Duodenal mucosa (tissue), 2 donors: ENCODE measurements around the gene TRIM31.

Experiments used
- H3K27ac ChIP-seq: one replicate; pipeline ENCODE4 v1.7.0; 2013; ENCODE audit warnings: low read depth, low read length
- H3K27me3 ChIP-seq, 2 donors: one replicate each; pipeline ENCODE4 v1.7.0; 2013; ENCODE audit warnings: low read length in 2 of 2, control low read depth in 1 of 2; ENCODE audit not compliant: insufficient read depth in 2 of 2, control insufficient read depth in 1 of 2
- H3K36me3 ChIP-seq, 2 donors: one replicate each; pipeline ENCODE4 v1.7.0; 2013; ENCODE audit warnings: low read length in 2 of 2, control low read depth in 1 of 2; ENCODE audit not compliant: insufficient read depth in 2 of 2, control insufficient read depth in 1 of 2
- H3K4me1 ChIP-seq, 2 donors: one replicate each; pipeline ENCODE4 v1.7.0; 2013; ENCODE audit warnings: low read length in 2 of 2, control low read depth in 1 of 2; ENCODE audit not compliant: insufficient read depth in 2 of 2, control insufficient read depth in 1 of 2
- H3K4me3 ChIP-seq, 2 donors: one replicate each; pipeline ENCODE4 v1.7.0; 2013; ENCODE audit warnings: low read length in 2 of 2, low read depth in 1 of 2
- H3K9ac ChIP-seq, 2 donors: one replicate each; pipeline ENCODE4 v1.7.0; 2013; ENCODE audit warnings: low read length in 2 of 2, low read depth in 1 of 2
- H3K9me3 ChIP-seq, 2 donors: one replicate each; pipeline ENCODE4 v1.7.0; 2013; ENCODE audit warnings: low read length in 2 of 2, control low read depth in 1 of 2; ENCODE audit not compliant: control insufficient read depth in 1 of 2

Gene TRIM31

GRCh38 chr6:30066082-30066481, 46.8 kb downstream of the TRIM31 start:
- Histone ChIP-seq H3K4me3 (peak overlapping the region; percentile 76 to 90), H3K27ac (peak overlapping the region; percentile 91), H3K4me1 (peaks cover 19 to 30% of the 10 kb centered on the region in 2 donors), H3K9ac (peak overlapping the region; percentile 81 to 87), H3K9me3 (no peaks in the 10 kb centered on the region), H3K36me3 (peaks cover 7 to 19% of the 10 kb centered on the region in 2 donors), H3K27me3 (no peaks in the 10 kb centered on the region)

GRCh38 chr6:30063315-30063714, 49.6 kb downstream of the TRIM31 start:
- H3K4me1 ChIP-seq = peaks cover 27 to 41% of the 10 kb centered on the region in 2 donors
- no peak overlapping the region for H3K9ac ChIP-seq
- H3K4me3 ChIP-seq = no peak overlapping the region
- H3K27ac ChIP-seq = no peak overlapping the region
- H3K9me3 ChIP-seq = no peaks in the 10 kb centered on the region
- no peaks in the 10 kb centered on the region for H3K27me3 ChIP-seq
- peaks cover 3% of the 10 kb centered on the region in 2 donors for H3K36me3 ChIP-seq

DNA sequence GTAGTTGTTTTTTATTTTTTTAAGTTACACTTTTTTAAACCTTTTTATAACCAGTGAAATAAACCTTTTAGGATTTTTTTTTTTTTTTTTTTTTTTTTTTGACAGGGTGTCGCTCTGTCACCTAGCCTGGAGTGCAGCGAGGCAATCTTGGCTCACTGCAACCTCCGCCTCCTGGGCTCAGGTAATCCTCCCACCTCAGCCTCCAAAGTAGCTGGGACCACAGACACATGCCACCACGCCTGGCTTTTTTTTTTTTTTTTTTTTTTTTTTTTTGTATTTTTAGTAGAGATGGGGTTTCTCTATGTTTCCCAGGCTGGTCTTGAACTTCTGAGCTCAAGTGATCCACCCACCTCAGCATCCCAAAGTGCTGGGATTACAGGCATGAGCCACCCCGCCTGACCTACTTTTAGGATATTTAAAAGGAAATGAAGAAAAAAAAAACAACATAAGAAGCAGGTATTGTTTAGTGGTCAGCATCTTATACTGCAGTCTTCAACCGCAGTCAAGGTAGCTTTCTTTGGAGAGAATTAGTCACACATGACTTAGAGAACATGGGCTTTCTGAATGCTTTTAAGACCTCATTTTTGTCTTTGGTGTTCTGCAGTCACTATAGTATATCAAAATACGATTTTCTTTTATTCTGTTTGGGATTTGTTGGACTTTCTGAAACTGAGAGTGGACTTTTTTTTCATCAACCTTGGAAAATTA, 50.3 kb downstream of the TRIM31 start:
- no peak overlapping the region for H3K27ac ChIP-seq
- H3K4me1 ChIP-seq = peaks cover 21 to 35% of the 10 kb centered on the region in 2 donors
- H3K4me3 ChIP-seq = peak overlapping the region; percentile 87 to 97

GRCh38 chr6:30061858-30062458, 50.9 kb downstream of the TRIM31 start:
- Histone ChIP-seq H3K27ac (peak overlapping the region; percentile 88), H3K9ac (peak overlapping the region; percentile 85 to 92), H3K4me3 (peak overlapping the region; percentile 87 to 97), H3K4me1 (peaks cover 21 to 30% of the 10 kb centered on the region in 2 donors), H3K36me3 (peaks cover 3 to 8% of the 10 kb centered on the region in 2 donors), H3K27me3 (no peaks in the 10 kb centered on the region), H3K9me3 (no peaks in the 10 kb centered on the region)

More for the DNA sequence above, 50.3 kb downstream of the TRIM31 start:
- Histone ChIP-seq H3K27me3 (no peaks in the 10 kb centered on the region), H3K9ac (peak overlapping the region in 1 of 2 donors; percentile 92), H3K9me3 (no peaks in the 10 kb centered on the region), H3K36me3 (peaks cover 3% of the 10 kb centered on the region in 2 donors)

- Histone ChIP-seq H3K27ac (peak within 1 kb of the TSS; percentile 88), H3K4me1 (peaks cover 21 to 30% of the 10 kb centered on the region in 2 donors), H3K9me3 (no peaks in the 10 kb centered on the region), H3K9ac (peak within 1 kb of the TSS; percentile 85 to 92), H3K27me3 (no peaks in the 10 kb centered on the region), H3K4me3 (peak within 1 kb of the TSS; percentile 87 to 97), H3K36me3 (peaks cover 3 to 9% of the 10 kb centered on the region in 2 donors)
Observed at GRCh38 chr6:30061092-30061857, 51.6 kb downstream of the TRIM31 start, which contains the start of gene POLR1H. Gene POLR1H (plus strand): TSS chr6:30061265. CDS start chr6:30061525, 260 bp downstream.

- Histone ChIP-seq H3K4me1 (peaks cover 15 to 25% of the 10 kb centered on the region in 2 donors), H3K36me3 (peaks cover 3 to 9% of the 10 kb centered on the region in 2 donors), H3K27ac (peak overlapping the region; percentile 88), H3K4me3 (peak overlapping the region; percentile 87 to 97), H3K27me3 (no peaks in the 10 kb centered on the region), H3K9ac (peak overlapping the region; percentile 85 to 92), H3K9me3 (no peaks in the 10 kb centered on the region)
Observed at GRCh38 chr6:30060606-30061091, 52.2 kb downstream of the TRIM31 start.

DNA sequence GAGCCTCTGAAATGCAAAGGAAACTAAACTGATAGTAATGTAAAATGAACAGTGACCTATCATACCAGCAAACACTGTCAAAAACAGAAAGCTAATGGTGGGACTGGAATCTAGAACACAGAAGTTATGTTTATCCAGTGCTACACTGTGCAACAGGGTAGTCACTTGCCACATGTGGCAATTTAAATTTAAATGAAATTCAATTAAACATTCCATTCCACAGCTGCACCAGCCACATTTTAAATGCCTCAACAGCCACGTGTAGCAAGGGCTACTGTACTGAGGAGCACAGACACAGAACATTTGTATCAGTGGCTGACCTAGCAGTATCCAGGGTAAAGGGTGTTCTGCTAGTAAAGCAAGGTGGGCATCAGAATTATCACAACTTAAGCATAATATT, 57.4 kb downstream of the TRIM31 start:
- no peak overlapping the region for H3K9ac ChIP-seq
- no peak overlapping the region for H3K27ac ChIP-seq
- no peaks in the 10 kb centered on the region for H3K27me3 ChIP-seq
- H3K36me3 ChIP-seq = peaks cover 0 to 10% of the 10 kb centered on the region in 2 donors
- H3K4me3 ChIP-seq = no peak overlapping the region
- peaks cover 9 to 10% of the 10 kb centered on the region in 2 donors for H3K4me1 ChIP-seq
- no peaks in the 10 kb centered on the region for H3K9me3 ChIP-seq

DNA sequence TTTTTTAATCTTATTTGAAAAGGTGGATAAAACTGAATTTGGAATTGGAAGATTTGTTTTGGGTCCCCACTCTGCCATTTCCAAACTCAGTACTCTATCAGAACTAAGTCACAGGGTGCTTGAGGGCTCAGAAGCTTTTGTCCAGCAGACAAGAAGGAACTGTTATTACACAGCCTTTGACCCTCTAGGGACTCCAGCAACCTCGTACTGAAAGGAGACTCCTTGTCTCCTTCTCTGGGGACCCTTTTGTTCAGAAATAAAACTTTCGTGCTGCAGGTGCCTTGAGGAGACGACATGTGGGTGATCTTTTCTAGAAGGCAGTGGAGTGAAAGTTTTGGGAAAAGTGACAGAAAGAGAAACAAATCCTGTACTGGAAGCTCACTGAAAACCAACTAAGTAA, 59.2 kb downstream of the TRIM31 start:
- Histone ChIP-seq H3K27me3 (no peaks in the 10 kb centered on the region), H3K9ac (no peak overlapping the region), H3K27ac (no peak overlapping the region), H3K36me3 (peaks cover 0 to 10% of the 10 kb centered on the region in 2 donors), H3K4me1 (no peaks in the 10 kb centered on the region), H3K4me3 (no peak overlapping the region), H3K9me3 (no peaks in the 10 kb centered on the region)
